HCT116 (cell line): ENCODE data around the gene GATB. TPM values are rescaled to one million over a fixed set of nuclear protein-coding genes. Genes with fewer than 3 reads are reported as not detected.

Experiments
- ATAC-seq: fragments of 200-7000 bp; cut with Tn5 transposase; 2 replicates; pipeline ENCODE4 v1.9.1; 2020; ENCODE audit warnings: mild to moderate bottlenecking, moderate library complexity
- BruUV-seq: library from RNA; stranded (reverse); fragments of 400-500 nt; replicated peaks from 2 replicates; lab custom pipeline; 2021; lab: Mats Ljungman, UMichigan
- CTCF ChIA-PET: fragments of 300-600 bp; sonication (Branson Sonifier 250); formaldehyde crosslinking; loops from one replicate; lab custom pipeline; 2021; ENCODE audit warnings: antibody characterized with exemption; lab: Charles Lee
- POLR2A ChIA-PET: fragments of 300-600, 350-600 bp; sonication (Branson Sonifier 250); formaldehyde crosslinking; loops from one replicate; lab custom pipeline; 2021; ENCODE audit warnings: antibody characterized with exemption; lab: Charles Lee
- RAD21 ChIA-PET, 2 experiments: fragments of 300-600 bp; sonication (Branson Sonifier 250); formaldehyde crosslinking; loops; one replicate each; lab custom pipeline; 2023; ENCODE audit warnings: low total read pairs in 2 of 2; ENCODE audit not compliant: uncharacterized antibody in 2 of 2, unreplicated experiment in 2 of 2, low non-redundant PET in 1 of 2; lab: Charles Lee
- DNase-seq: peaks from one replicate; pipeline ENCODE4 v3.0.0-alpha.2; 2010; ENCODE audit warnings: low read depth, low spot score
- H2AFZ ChIP-seq: fragments of 200-600 bp; shearing (Covaris generic), sonication (generic); 2 replicates; pipeline ENCODE4 v1.6.1; 2017; ENCODE audit warnings: low read depth, mixed run types, mixed read lengths, antibody characterized with exemption, low read length; ENCODE audit not compliant: poor library complexity, severe bottlenecking
- H3K27ac ChIP-seq: 2 replicates; pipeline ENCODE4 v1.5.1; 2012; ENCODE audit warnings: low read depth, low read length
- H3K27me3 ChIP-seq: fragments of 200-600 bp; sonication (generic); 2 replicates; pipeline ENCODE4 v1.6.1; 2016; ENCODE audit warnings: mixed run types, low read length, mixed read lengths; ENCODE audit not compliant: insufficient read depth
- H3K36me3 ChIP-seq, 2 experiments: fragments of 200-500 bp in 1 of 2; fragments of 200-600 bp in 1 of 2; sonication (Bioruptor generic) in 1 of 2; sonication (generic) in 1 of 2; 2 replicates each; pipeline versions ENCODE4 v1.5.1 to v1.6.1; 2014 to 2016; ENCODE audit warnings: low read length in 2 of 2, inconsistent platforms in 1 of 2, mixed read lengths in 1 of 2, mixed run types in 1 of 2; ENCODE audit not compliant: insufficient read depth in 2 of 2, control insufficient read depth in 1 of 2
- H3K4me1 ChIP-seq, 2 experiments: fragments of 200-600 bp in 1 of 2; sonication (generic) in 1 of 2; 2 replicates each; pipeline versions ENCODE4 v1.5.1 to v1.6.1; 2012 to 2017; ENCODE audit warnings: low read length in 2 of 2, inconsistent platforms in 1 of 2, mild to moderate bottlenecking in 1 of 2, mixed read lengths in 1 of 2, mixed run types in 1 of 2, moderate library complexity in 1 of 2; ENCODE audit not compliant: insufficient read depth in 2 of 2, control insufficient read depth in 1 of 2
- H3K4me2 ChIP-seq: fragments of 200-600 bp; sonication (generic); 2 replicates; pipeline ENCODE4 v1.6.1; 2017; ENCODE audit warnings: mixed run types, low read length, mixed read lengths
- H3K4me3 ChIP-seq, 2 experiments: fragments of 200-600 bp in 1 of 2; sonication (generic) in 1 of 2; replicated peaks in 1 of 2; 2 replicates each; pipeline ENCODE4 v1.5.1; 2011 to 2016; ENCODE audit warnings: low read length in 2 of 2, control low read depth in 1 of 2, low read depth in 1 of 2, mild to moderate bottlenecking in 1 of 2, mixed read lengths in 1 of 2, mixed run types in 1 of 2
- H3K79me2 ChIP-seq: fragments of 200-600 bp; sonication (generic); 2 replicates; pipeline ENCODE4 v1.6.1; 2017; ENCODE audit warnings: mild to moderate bottlenecking, mixed run types, low read length, moderate library complexity, mixed read lengths; ENCODE audit not compliant: insufficient read depth
- H3K9ac ChIP-seq: fragments of 200-600 bp; sonication (generic); 2 replicates; pipeline ENCODE4 v1.6.1; 2016; ENCODE audit warnings: low read length, mixed read lengths
- H3K9me2 ChIP-seq: fragments of 200-600 bp; sonication (generic), shearing (Covaris generic); 2 replicates; pipeline ENCODE4 v1.6.1; 2017; ENCODE audit warnings: mixed run types, mild to moderate bottlenecking, moderate library complexity; ENCODE audit not compliant: insufficient read depth
- H3K9me3 ChIP-seq, 2 experiments: fragments of 200-500 bp in 1 of 2; fragments of 200-600 bp in 1 of 2; sonication (Bioruptor generic) in 1 of 2; sonication (generic) in 1 of 2; 2 replicates each; pipeline ENCODE4 v1.6.1; 2014 to 2017; ENCODE audit warnings: low read length in 2 of 2, mixed read lengths in 2 of 2, inconsistent platforms in 1 of 2, low read depth in 1 of 2, mild to moderate bottlenecking in 1 of 2, mixed run types in 1 of 2, moderate library complexity in 1 of 2; ENCODE audit not compliant: control insufficient read depth in 1 of 2, insufficient read depth in 1 of 2
- H4K20me1 ChIP-seq: fragments of 200-600 bp; sonication (generic), shearing (Covaris generic); 2 replicates; pipeline ENCODE4 v1.6.1; 2017; ENCODE audit warnings: mixed run types, mild to moderate bottlenecking, moderate library complexity; ENCODE audit not compliant: insufficient read depth
- CBX3 ChIP-seq: IDR thresholded peaks from 2 replicates; pipeline ENCODE4 v1.6.1; 2012; ENCODE audit warnings: low read depth
- CTCF ChIP-seq, 3 experiments: fragments of 200-600 bp in 1 of 3; sonication (generic) in 1 of 3; IDR thresholded peaks in 2 of 3; conservative IDR thresholded peaks in 1 of 3; 2 replicates each; pipeline ENCODE4 v1.5.1; 2012 to 2017; ENCODE audit warnings: low read depth in 2 of 3, low read length in 2 of 3, antibody characterized with exemption in 1 of 3, borderline replicate concordance in 1 of 3, control low read depth in 1 of 3, mild to moderate bottlenecking in 1 of 3, mixed read lengths in 1 of 3, mixed run types in 1 of 3, moderate library complexity in 1 of 3; ENCODE audit not compliant: insufficient read depth in 1 of 3
- EGR1 ChIP-seq: IDR thresholded peaks from 2 replicates; pipeline ENCODE4 v1.6.1; 2012; ENCODE audit warnings: low read depth
- EZH2phosphoT487 ChIP-seq: fragments of 200-600 bp; IDR thresholded peaks from 2 replicates; pipeline ENCODE4 v1.6.1; 2018; ENCODE audit warnings: antibody characterized with exemption, borderline replicate concordance
- FOSL1 ChIP-seq: IDR thresholded peaks from 2 replicates; pipeline ENCODE4 v1.6.1; 2012; ENCODE audit warnings: low read depth
- JUND ChIP-seq: IDR thresholded peaks from 2 replicates; pipeline ENCODE4 v1.6.1; 2012
- MAX ChIP-seq: IDR thresholded peaks from 2 replicates; pipeline ENCODE4 v1.6.1; 2012
- POLR2A ChIP-seq: IDR thresholded peaks from 2 replicates; pipeline ENCODE4 v1.7.0; 2011; ENCODE audit warnings: borderline replicate concordance; ENCODE audit not compliant: insufficient read depth, insufficient read length; ENCODE audit errors: extremely low read depth
- POLR2AphosphoS5 ChIP-seq: IDR thresholded peaks from 2 replicates; pipeline ENCODE4 v1.6.1; 2011; ENCODE audit warnings: mild to moderate bottlenecking, low read depth, low read length, moderate library complexity
- RAD21 ChIP-seq: IDR thresholded peaks from 2 replicates; pipeline ENCODE4 v1.6.1; 2012; ENCODE audit warnings: low read depth, mild to moderate bottlenecking
- SRF ChIP-seq: IDR thresholded peaks from 2 replicates; pipeline ENCODE4 v1.6.1; 2012; ENCODE audit warnings: low read depth
- TCF7L2 ChIP-seq: IDR thresholded peaks from 2 replicates; pipeline ENCODE4 v1.7.0; 2011; ENCODE audit warnings: borderline replicate concordance, inconsistent platforms; ENCODE audit not compliant: insufficient read depth, insufficient read length; ENCODE audit errors: extremely low read depth
- YY1 ChIP-seq: IDR thresholded peaks from 2 replicates; pipeline ENCODE4 v1.6.1; 2011; ENCODE audit warnings: low read length, low read depth, moderate library complexity, mild to moderate bottlenecking; ENCODE audit not compliant: insufficient replicate concordance; ENCODE audit errors: extremely low read depth
- ZFX ChIP-seq: fragments of 450-650 bp; IDR thresholded peaks from 2 replicates; pipeline ENCODE4 v1.6.1; 2017
- ZNF274 ChIP-seq: fragments of 200-500 bp; sonication (Bioruptor generic); IDR thresholded peaks from 2 replicates; pipeline ENCODE4 v1.6.1; 2014; ENCODE audit warnings: mild to moderate bottlenecking, low read depth, low read length, inconsistent platforms
- intact Hi-C: fragments of 100-400 bp; cut with micrococcal nuclease; formaldehyde crosslinking; loops from 2 replicates; pipeline ENCODE4 v1.10.0; 2022
- total RNA-seq: library from RNA; stranded (reverse); gene quantifications from one replicate; pipeline ENCODE4 v1.2.1, GENCODE V29; 2021; ENCODE audit not compliant: unreplicated experiment

The GATB gene
- total RNA-seq, 1 experiment from 2014 or later = 29.3 TPM

- Histone ChIP-seq H3K4me1 (peaks cover 0 to 2% of the 10 kb centered on the region in 2 experiments; a peak in 1 of 4 replicates), H3K4me3 (no peak overlapping the region), H3K36me3 (no peaks in the 10 kb centered on the region), H3K27me3 (no peaks in the 10 kb centered on the region; the same call in 1 of the 2 replicates), H3K9ac (no peak overlapping the region), H3K9me3 (no peaks in the 10 kb centered on the region), H3K79me2 (no peaks in the 10 kb centered on the region), H4K20me1 (no peaks in the 10 kb centered on the region), H3K9me2 (no peaks in the 10 kb centered on the region)
- DNase-seq (no peak), ATAC-seq (no peak)
- ChIA-PET POLR2A (no interaction called here), RAD21 (no interaction called here), CTCF (no interaction called here)
- BruUV-seq = no TSS peak
- no peak for TF ChIP-seq JUND
- no peak for TF ChIP-seq SRF
- no peak for TF ChIP-seq EZH2phosphoT487
- TF ChIP-seq POLR2A = no peak
- TF ChIP-seq RAD21 = no peak
- no peak for TF ChIP-seq CTCF (IDR thresholded peaks at IDR 0.05 in 2 of 3, conservative IDR thresholded peaks at IDR 0.05 in 1 of 3; ENCODE audit: borderline replicate concordance in 1 of 3, insufficient read depth in 1 of 3, low read depth in 2 of 3, low read length in 2 of 3)
- no peak for TF ChIP-seq EGR1
- TF ChIP-seq ZNF274 = no peak
- TF ChIP-seq POLR2AphosphoS5 = no peak
- no peak for TF ChIP-seq MAX
- TF ChIP-seq ZFX = no peak
- no peak for TF ChIP-seq YY1
- no peak for TF ChIP-seq FOSL1
- TF ChIP-seq TCF7L2 = no peak
- TF ChIP-seq CBX3 = no peak
- TF ChIP-seq, all 23 proteins: peak for 0
- Histone ChIP-seq H3K27ac (no peak overlapping the region), H3K4me2 (no peak overlapping the region), H2AFZ (no peak overlapping the region)
- intact Hi-C loops = no loop called here
Measured at GRCh38 chr4:151799417-151800012, 38.7 kb upstream of the GATB start.
